ENCODE measurements around the gene ECI1. TPM values are rescaled to one million over a fixed set of nuclear protein-coding genes. Genes with fewer than 3 reads are reported as not detected.

ECI1 gene
- total RNA-seq, 1 experiment from 2014 or later: 71.7 TPM

DNA sequence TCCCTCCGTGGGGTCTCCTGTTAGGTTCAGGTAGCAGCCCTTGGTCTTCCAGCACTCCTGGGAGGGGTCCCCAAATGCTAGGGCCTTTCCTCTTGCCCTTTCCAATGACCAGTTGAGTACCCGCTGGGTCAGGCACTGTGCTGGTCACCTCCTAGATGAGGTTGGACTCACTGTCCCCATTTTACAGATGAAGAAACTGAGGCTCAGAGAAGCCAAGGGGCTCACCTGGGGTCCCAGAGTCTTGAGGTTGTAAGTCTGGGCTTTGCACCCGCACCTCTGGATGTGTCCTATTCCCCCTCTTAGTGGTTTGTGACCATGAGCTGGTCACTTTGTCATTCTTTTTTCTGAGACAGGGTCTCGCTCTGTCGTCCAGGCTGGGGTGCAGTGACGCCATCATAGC, 53.6 kb downstream of the ECI1 start:
- no peak for TF ChIP-seq EZH2phosphoT487 (IDR thresholded peaks at IDR 0.05; ENCODE audit: borderline replicate concordance, low read length)
- TF ChIP-seq EZH2 (IDR thresholded peaks at IDR 0.05; ENCODE audit: low read length, unreplicated experiment): no peak
- TF ChIP-seq, protein P1, sequence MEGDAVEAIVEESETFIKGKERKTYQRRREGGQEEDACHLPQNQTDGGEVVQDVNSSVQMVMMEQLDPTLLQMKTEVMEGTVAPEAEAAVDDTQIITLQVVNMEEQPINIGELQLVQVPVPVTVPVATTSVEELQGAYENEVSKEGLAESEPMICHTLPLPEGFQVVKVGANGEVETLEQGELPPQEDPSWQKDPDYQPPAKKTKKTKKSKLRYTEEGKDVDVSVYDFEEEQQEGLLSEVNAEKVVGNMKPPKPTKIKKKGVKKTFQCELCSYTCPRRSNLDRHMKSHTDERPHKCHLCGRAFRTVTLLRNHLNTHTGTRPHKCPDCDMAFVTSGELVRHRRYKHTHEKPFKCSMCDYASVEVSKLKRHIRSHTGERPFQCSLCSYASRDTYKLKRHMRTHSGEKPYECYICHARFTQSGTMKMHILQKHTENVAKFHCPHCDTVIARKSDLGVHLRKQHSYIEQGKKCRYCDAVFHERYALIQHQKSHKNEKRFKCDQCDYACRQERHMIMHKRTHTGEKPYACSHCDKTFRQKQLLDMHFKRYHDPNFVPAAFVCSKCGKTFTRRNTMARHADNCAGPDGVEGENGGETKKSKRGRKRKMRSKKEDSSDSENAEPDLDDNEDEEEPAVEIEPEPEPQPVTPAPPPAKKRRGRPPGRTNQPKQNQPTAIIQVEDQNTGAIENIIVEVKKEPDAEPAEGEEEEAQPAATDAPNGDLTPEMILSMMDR (conservative IDR thresholded peaks at IDR 0.05; ENCODE audit: low read depth, low read length): no peak
- H3K27ac ChIP-seq (ENCODE audit: low read length): no peak overlapping the region
- no peaks in the 10 kb centered on the region for H4K20me1 ChIP-seq (ENCODE audit: low read length)
- CTCF ChIA-PET: no interaction called here
- DNase-seq (no peak), ATAC-seq (no peak)
- intact Hi-C loops (cut with micrococcal nuclease): no loop called here
- no peaks in the 10 kb centered on the region for H3K9me3 ChIP-seq (ENCODE audit: low read length)
- H2AFZ ChIP-seq (ENCODE audit: low read length): no peak overlapping the region
- no peaks in the 10 kb centered on the region for H3K9me2 ChIP-seq (replicated peaks; ENCODE audit: low read length)
- BruUV-seq (replicated peaks): no TSS peak
- H3K4me2 ChIP-seq (ENCODE audit: low read length): no peak overlapping the region
- H3K4me1 ChIP-seq (ENCODE audit: insufficient read depth, low read length): peaks cover 12% of the 10 kb centered on the region; the same call in 1 of the 2 replicates
- no peaks in the 10 kb centered on the region for H3K79me2 ChIP-seq (ENCODE audit: low read length)
- H3K4me3 ChIP-seq (ENCODE audit: low read length): no peak overlapping the region
- H3K36me3 ChIP-seq (ENCODE audit: low read depth, low read length): no peaks in the 10 kb centered on the region
- POLR2A ChIA-PET (ENCODE audit: unreplicated experiment): no interaction called here
- no peak overlapping the region for H3K9ac ChIP-seq (ENCODE audit: low read length)
- no peaks in the 10 kb centered on the region for H3K27me3 ChIP-seq (ENCODE audit: low read length)
- H3F3A ChIP-seq (ENCODE audit: low read length, unreplicated experiment): no peaks in the 10 kb centered on the region

GRCh38 chr16:2196981-2197511, 54.3 kb downstream of the ECI1 start:
- no peak for ATAC-seq

More at GRCh38 chr16:2196981-2197511, 54.3 kb downstream of the ECI1 start:
- intact Hi-C loops (cut with micrococcal nuclease): no loop called here
- ChIA-PET CTCF (no interaction called here), POLR2A (ENCODE audit: unreplicated experiment) (no interaction called here)
- H3K9me2 ChIP-seq (replicated peaks; ENCODE audit: low read length): no peaks in the 10 kb centered on the region
- H3K4me1 ChIP-seq (ENCODE audit: insufficient read depth, low read length): peaks cover 12% of the 10 kb centered on the region; the same call in 1 of the 2 replicates
- no peak for DNase-seq
- no peaks in the 10 kb centered on the region for H3F3A ChIP-seq (ENCODE audit: low read length, unreplicated experiment)
- no peaks in the 10 kb centered on the region for H3K36me3 ChIP-seq (ENCODE audit: low read depth, low read length)
- no peak overlapping the region for H3K27ac ChIP-seq (ENCODE audit: low read length)
- no peaks in the 10 kb centered on the region for H4K20me1 ChIP-seq (ENCODE audit: low read length)
- BruUV-seq (replicated peaks): no TSS peak
- H3K4me3 ChIP-seq (ENCODE audit: low read length): no peak overlapping the region
- H3K4me2 ChIP-seq (ENCODE audit: low read length): no peak overlapping the region
- H3K79me2 ChIP-seq (ENCODE audit: low read length): no peaks in the 10 kb centered on the region
- H3K27me3 ChIP-seq (ENCODE audit: low read length): no peaks in the 10 kb centered on the region
- H3K9me3 ChIP-seq (ENCODE audit: low read length): no peaks in the 10 kb centered on the region
- no peak for TF ChIP-seq EZH2 (IDR thresholded peaks at IDR 0.05; ENCODE audit: low read length, unreplicated experiment)
- TF ChIP-seq EZH2phosphoT487 (IDR thresholded peaks at IDR 0.05; ENCODE audit: borderline replicate concordance, low read length): no peak
- TF ChIP-seq, protein P1 (conservative IDR thresholded peaks at IDR 0.05; ENCODE audit: low read depth, low read length): no peak
- no peak overlapping the region for H2AFZ ChIP-seq (ENCODE audit: low read length)
- H3K9ac ChIP-seq (ENCODE audit: low read length): no peak overlapping the region
